NCI-H748 (cell line): ENCODE measurements around the gene SLC12A7.

Experiments
- DNase-seq: peaks from one replicate; lab custom pipeline; 2025; ENCODE audit not compliant: unreplicated experiment; lab: John Stamatoyannopoulos, UW

Gene SLC12A7

GRCh38 chr5:1112596-1113331 lies 901 bp upstream of the SLC12A7 start:
- DNase-seq: peak; percentile 83

DNA sequence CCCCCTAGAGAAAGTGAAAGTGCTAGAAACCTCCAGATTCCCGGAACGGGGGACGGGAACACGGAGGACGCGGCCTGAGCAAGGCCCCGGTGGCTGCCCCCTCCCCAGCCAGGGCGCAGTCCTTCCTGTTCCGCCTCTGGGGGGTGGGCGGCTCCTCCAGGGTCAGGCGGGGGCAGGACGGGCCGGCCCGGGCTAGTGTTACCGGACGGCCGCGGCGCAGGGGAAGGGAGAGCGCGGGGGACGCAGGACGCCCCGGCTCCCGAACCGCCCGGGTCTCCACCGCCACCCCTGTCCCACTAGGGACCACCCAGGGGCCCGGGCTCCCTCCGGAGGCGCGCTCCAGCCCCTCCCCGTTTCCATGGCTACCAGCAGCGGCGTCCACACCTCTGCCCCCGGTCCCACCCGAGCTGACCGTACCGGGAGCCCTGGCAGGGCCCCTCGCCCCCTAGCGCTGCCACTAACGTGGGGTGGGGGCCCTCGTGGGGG lies 579 bp downstream of the SLC12A7 start:
- peak; percentile 78 for DNase-seq

GRCh38 chr5:1110307-1111240 lies 1.3 kb downstream of the SLC12A7 start:
- DNase-seq: peak; percentile 64

DNA sequence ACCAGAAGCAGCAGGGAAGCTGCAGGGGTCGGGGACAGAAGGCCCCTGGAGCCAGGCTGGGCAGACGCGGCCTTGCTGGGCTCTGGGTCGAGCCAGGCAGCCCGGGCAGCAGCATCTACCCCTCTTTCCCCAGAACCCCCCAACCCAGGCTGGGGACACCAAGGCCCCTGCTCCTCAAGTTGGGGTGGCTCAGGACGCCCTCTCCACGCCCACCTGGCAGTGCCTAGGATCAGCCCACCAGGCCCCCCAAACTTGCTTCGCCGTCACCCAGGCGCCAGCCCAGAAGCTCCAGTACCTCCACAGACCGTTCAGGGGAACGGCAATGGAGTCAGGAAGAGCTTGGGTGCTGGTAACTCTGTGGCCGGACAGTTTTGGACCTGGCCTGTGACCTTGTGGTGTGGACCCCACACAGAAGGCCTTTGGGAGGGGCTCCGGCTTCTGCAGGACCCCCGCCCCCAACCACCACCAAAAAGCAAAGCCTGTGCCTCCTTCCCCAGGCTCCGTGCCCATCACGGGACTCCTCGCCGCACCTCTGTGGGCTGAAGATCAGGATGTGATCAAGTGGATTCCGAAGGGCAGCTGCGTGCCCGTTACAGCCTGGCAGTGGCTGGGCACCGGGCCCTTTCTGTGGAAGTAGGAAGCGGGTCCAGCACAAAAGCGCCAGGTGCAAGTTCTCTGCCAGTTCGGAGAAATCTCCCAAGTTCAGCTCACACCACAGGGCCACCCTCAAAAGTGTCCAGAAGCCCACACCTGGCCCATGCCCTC lies 2.1 kb downstream of the SLC12A7 start:
- no peak for DNase-seq

GRCh38 chr5:1108865-1109174 lies 3.0 kb downstream of the SLC12A7 start:
- DNase-seq: no peak

DNA sequence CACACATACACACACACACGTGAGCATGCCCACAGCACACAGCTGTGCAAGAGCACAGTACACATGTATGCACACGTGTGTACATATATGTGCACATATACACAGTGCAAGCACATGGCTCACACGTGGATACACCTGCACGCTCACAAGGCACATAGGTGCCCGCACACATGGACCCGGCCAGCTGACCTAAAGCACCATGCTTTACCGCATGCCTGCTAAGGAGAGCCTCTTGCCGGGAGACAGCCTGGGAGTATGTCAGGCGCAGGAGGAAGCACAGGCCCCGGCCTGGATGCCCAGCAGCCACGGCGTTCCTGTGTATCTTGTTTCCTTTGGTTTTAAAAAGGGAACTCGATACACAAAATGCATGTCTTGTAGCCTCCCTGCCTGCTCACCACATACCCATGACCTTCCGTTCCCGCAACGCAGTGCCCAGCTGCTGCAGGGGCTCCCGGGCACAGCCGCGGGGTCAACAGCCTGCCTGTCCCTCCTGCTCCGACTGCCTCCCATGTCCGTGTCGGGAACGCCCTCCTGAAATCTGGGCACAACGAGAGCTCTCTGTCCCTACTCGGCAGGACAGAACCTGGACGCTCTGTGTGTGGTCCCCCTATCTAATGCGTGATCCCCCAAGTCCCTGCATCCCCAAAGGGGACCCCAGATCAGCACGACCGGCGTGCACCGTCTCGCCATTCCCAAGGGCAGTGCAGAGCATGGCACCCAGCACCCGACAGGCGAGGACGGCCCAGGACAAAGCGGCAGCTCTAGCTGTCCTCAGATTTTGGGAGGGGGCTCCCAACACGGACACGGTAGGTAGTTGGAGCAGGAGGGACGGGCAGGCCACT lies 3.6 kb downstream of the SLC12A7 start:
- DNase-seq: no peak

DNA sequence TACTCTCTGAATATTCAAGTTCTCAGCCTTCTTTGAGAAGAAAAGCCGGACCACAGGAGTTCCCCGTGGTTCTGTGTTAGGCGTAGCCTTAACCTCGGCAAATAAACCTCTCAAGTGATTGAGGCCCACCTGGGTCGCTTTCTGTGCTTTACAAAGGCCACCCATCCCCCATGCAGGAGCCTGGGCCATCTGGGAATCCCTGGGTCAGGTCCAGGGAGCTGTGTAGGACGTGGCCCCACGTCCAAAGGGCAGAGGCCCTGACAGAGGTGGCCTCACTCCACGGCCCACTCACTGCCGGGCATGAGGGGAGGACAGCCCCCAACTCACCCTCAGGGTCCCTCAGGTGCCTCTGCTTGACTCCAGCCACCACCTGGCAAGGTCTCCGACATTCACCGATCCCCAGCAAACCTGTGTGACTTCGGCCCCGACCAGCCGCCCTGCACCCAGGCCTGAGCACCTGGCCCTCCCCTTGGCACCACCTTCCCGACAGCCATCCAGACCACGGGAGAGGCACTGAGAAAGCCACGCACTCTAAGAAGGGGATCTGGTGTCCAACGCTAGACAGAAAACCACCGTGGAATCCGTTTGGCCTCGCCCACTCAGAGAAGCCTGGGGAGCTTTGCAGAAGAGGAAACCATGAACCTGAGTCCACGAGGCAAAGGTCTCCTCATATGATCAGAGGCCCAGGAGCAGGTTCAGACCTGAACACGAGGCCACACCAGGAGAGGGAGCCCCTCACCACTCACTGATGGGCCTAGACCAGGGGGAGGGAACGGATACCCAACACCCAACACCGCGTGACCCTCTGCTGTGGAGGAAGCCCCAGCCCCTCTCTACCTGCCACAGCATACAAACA lies 4.5 kb downstream of the SLC12A7 start:
- no peak for DNase-seq

- DNase-seq: no peak
Measured at GRCh38 chr5:1106385-1107166, 5.3 kb downstream of the SLC12A7 start.

DNA sequence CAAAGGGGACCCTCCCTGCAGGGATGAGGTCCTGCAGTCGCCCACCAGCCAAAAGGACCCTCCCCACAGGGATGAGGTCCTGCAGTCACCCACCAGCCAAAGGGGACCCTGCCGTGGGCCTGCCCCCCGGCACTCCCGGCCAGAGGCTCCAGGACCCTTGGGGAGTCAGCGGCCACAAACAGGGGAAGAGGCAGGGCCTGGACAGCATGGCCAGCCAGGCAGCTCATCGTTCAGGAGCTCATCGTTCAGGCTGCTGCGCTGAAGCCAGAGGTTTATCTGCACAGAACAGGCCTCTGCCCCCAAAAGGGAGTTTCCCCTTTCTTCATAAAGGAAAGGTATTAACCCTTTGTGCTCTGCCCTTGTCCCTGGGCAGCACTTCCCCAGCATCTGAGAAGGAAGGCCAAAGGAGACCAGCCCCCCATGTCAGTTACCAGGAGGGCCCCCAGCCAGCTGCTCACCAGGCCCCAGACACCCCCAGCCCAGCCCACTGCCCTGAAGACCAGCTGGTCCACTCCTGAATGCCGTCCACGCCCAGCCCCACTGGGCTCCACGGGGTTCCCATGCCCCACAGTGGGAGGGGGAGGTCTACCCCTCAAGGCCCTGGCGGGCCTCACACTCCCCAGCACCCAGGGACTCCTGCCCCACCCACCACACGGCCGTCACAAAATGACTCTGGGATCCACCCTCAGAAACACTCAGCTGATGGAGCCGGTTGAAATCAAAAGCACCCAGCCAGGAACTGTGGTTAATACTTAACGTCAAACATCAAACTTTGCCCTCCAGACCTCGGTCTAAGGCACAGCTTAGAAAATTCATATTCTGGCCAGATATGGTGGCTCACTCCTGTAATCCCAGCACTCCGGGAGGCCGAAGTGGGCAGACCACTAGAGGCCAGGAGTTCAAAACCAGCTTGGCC lies 6.3 kb downstream of the SLC12A7 start:
- DNase-seq: no peak

- no peak for DNase-seq
Measured at GRCh38 chr5:1104327-1105006, 7.4 kb downstream of the SLC12A7 start.

DNA sequence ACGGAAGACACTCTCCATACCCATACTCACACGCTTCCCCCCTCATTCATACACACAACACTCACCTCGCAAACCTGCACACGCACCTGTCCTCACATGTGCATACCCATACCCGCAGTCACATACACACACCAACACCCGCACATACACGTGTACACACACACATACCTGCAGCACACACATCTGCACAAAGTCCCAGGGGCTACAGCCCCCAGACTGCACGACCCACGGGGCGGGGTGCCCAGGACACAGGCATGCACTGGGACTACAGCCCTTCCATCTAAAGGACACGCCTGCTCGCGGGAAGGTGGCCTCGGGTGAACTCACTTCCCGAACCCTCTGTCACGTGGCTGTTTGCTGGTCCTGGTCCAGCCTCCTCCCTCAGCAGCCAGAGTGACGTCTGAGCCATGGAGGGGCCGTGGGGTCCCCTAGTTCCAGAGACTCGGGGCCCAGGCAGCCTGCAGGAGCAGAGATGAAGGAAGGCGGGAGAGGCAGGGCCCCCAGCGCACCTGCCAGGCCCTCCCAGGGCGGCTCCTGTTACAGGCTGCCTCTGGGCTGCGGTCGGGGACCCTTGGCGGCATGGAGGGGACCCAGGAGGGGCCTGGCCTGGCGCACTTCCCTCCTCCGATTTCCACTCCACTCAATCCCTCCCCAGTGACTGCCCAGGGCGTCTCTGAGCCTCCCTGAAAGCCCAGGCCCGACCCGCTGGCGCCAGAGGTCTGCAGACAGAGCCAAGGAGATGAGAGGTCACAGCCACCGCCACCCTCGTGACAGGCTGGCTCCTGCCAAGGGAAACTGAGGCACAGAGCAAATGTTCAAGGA lies 8.1 kb downstream of the SLC12A7 start:
- DNase-seq: no peak

GRCh38 chr5:1103093-1103492 lies 8.8 kb downstream of the SLC12A7 start:
- DNase-seq: no peak

GRCh38 chr5:1101961-1102713 lies 9.7 kb downstream of the SLC12A7 start:
- no peak for DNase-seq

GRCh38 chr5:1100664-1101574 lies 10.9 kb downstream of the SLC12A7 start:
- no peak for DNase-seq
